Measurements from ENCODE around the gene ANKRD11.

- no peak for TF ChIP-seq EZH2 (IDR thresholded peaks at IDR 0.05; ENCODE audit: low read length, missing control alignments)
- no peak for TF ChIP-seq CTCF (conservative IDR thresholded peaks at IDR 0.05 in 1 of 2, IDR thresholded peaks at IDR 0.05 in 1 of 2; ENCODE audit: low read depth in 1 of 2, low read length in 2 of 2)
Measured at GRCh38 chr16:89330177-89330856, 160.0 kb downstream of the ANKRD11 start.
